Activated CD4-positive, alpha-beta T cell treated with anti-CD3 and anti-CD28 coated beads, Interleukin-2, amount 10 ng/mL, durations not matched to agents 7 days and 5 days (primary cell): ENCODE data around the gene OR12D1. TPM values are rescaled to one million over a fixed set of nuclear protein-coding genes. Genes with fewer than 3 reads are reported as not detected.

ENCODE experiments used
- total RNA-seq, 2 experiments: library from RNA; stranded (reverse); gene quantifications; one replicate each; pipeline ENCODE4 v1.2.3, GENCODE V29; 2021

OR12D1 gene
- total RNA-seq, 2 experiments from 2014 or later, result not detected

Other genes starting within 250 kb of the OR12D1 start
- not detected for gene OR2J2, start 244.0 kb upstream of the OR12D1 start, total RNA-seq
- gene OR14J1, start 113.2 kb upstream of the OR12D1 start, total RNA-seq, result not detected
- gene OR5V1, start 46.1 kb upstream of the OR12D1 start, total RNA-seq, result not detected
- not detected for gene OR12D3, start 39.6 kb upstream of the OR12D1 start, total RNA-seq
- not detected for gene OR12D2, start 19.3 kb upstream of the OR12D1 start, total RNA-seq
- not detected for gene OR10C1, start 24.4 kb downstream of the OR12D1 start, total RNA-seq
- gene OR11A1, start 42.1 kb downstream of the OR12D1 start, total RNA-seq, result not detected
- not detected for gene OR2H1, start 42.2 kb downstream of the OR12D1 start, total RNA-seq
- not detected for gene MAS1L, start 73.0 kb downstream of the OR12D1 start, total RNA-seq
- gene UBD, start 144.8 kb downstream of the OR12D1 start, total RNA-seq, result under 1 TPM; 0.37 to 0.42 TPM
- gene OR2H2, start 170.2 kb downstream of the OR12D1 start, total RNA-seq, result not detected
- 10 to 100 TPM; 48.5 to 50.5 TPM for gene GABBR1, start 218.3 kb downstream of the OR12D1 start, total RNA-seq
- gene MOG, start 242.2 kb downstream of the OR12D1 start, total RNA-seq, result not detected